Neural cell (in vitro differentiated cells): ENCODE results near the gene SLC22A31. TPM values are rescaled to one million over a fixed set of nuclear protein-coding genes. Genes with fewer than 3 reads are reported as not detected.
"Not testable (repeated sequence)": the region's sequence is repeated elsewhere in the genome, so short reads cannot be mapped to it uniquely, and the experiment has no call there.

Experiments used
- H2AFZ ChIP-seq: fragments of 200-600, 300-800 bp; sonication (generic), shearing (Covaris generic); 2 replicates; pipeline ENCODE4 v1.6.0; 2014; ENCODE audit warnings: low read depth, mild to moderate bottlenecking, antibody characterized with exemption, low read length, moderate library complexity
- H3F3A ChIP-seq: fragments of 200-600 bp; shearing (Covaris generic); 2 replicates; pipeline ENCODE4 v1.6.1; 2016; ENCODE audit warnings: mild to moderate bottlenecking, moderate library complexity, mixed read lengths, antibody characterized with exemption, low read length; ENCODE audit not compliant: insufficient read depth, poor library complexity, severe bottlenecking
- H3K27ac ChIP-seq: fragments of 200-600, 300-800 bp; sonication (generic), shearing (Covaris generic); 2 replicates; pipeline ENCODE4 v1.5.1; 2014; ENCODE audit warnings: mild to moderate bottlenecking, low read length, moderate library complexity
- H3K27me3 ChIP-seq: fragments of 300-800, 200-600 bp; sonication (generic), shearing (Covaris generic); 2 replicates; pipeline ENCODE4 v1.6.0; 2014; ENCODE audit warnings: mild to moderate bottlenecking, low read depth, low read length, moderate library complexity; ENCODE audit not compliant: insufficient read depth
- H3K36me3 ChIP-seq: fragments of 300-800, 200-600 bp; sonication (generic), shearing (Covaris generic); 2 replicates; pipeline ENCODE4 v1.5.1; 2014; ENCODE audit warnings: mild to moderate bottlenecking, antibody characterized with exemption, low read length, moderate library complexity; ENCODE audit not compliant: insufficient read depth
- H3K4me2 ChIP-seq: fragments of 300-800, 200-600 bp; sonication (generic), shearing (Covaris generic); 2 replicates; pipeline ENCODE4 v1.6.0; 2014; ENCODE audit warnings: mild to moderate bottlenecking, low read length
- H3K4me3 ChIP-seq: fragments of 300-800, 200-600 bp; sonication (generic), shearing (Covaris generic); 2 replicates; pipeline ENCODE4 v1.5.1; 2014; ENCODE audit warnings: mild to moderate bottlenecking, low read length, moderate library complexity
- H3K79me2 ChIP-seq: fragments of 200-600 bp; shearing (Covaris generic); replicated peaks from 2 replicates; pipeline ENCODE4 v1.6.0; 2014; ENCODE audit warnings: mild to moderate bottlenecking, low read length, moderate library complexity; ENCODE audit not compliant: insufficient read depth
- H3K9ac ChIP-seq: fragments of 300-800, 200-600 bp; sonication (generic), shearing (Covaris generic); 2 replicates; pipeline ENCODE4 v1.6.1; 2016; ENCODE audit warnings: mild to moderate bottlenecking, low read length, mixed read lengths
- H3K9me2 ChIP-seq: fragments of 200-600 bp; shearing (Covaris generic); 2 replicates; pipeline ENCODE4 v1.6.1; 2016; ENCODE audit warnings: mild to moderate bottlenecking, low read length, mixed read lengths; ENCODE audit not compliant: insufficient read depth
- H3K9me3 ChIP-seq: fragments of 200-600, 300-800 bp; sonication (generic), shearing (Covaris generic); 2 replicates; pipeline ENCODE4 v1.6.1; 2016; ENCODE audit warnings: mild to moderate bottlenecking, mixed run types, low read length, moderate library complexity, mixed read lengths
- H4K20me1 ChIP-seq: fragments of 200-600 bp; shearing (Covaris generic); 2 replicates; pipeline ENCODE4 v1.6.1; 2016; ENCODE audit warnings: mild to moderate bottlenecking, mixed run types; ENCODE audit not compliant: insufficient read depth
- CTCF ChIP-seq: fragments of 450-650 bp; IDR thresholded peaks from 2 replicates; pipeline ENCODE4 v1.5.1; 2014; ENCODE audit warnings: antibody characterized with exemption, mild to moderate bottlenecking, moderate library complexity; ENCODE audit not compliant: poor library complexity, severe bottlenecking
- EP300 ChIP-seq: fragments of 450-650 bp; conservative IDR thresholded peaks from 2 replicates; pipeline ENCODE4 v1.6.1; 2014; ENCODE audit warnings: antibody characterized with exemption, mild to moderate bottlenecking, moderate library complexity; ENCODE audit not compliant: poor library complexity, severe bottlenecking
- EZH2 ChIP-seq: fragments of 200-600, 300-800 bp; shearing (Covaris generic), sonication (generic); IDR thresholded peaks from 2 replicates; pipeline ENCODE4 v1.6.1; 2014; ENCODE audit warnings: antibody characterized with exemption, low read length, borderline replicate concordance, mild to moderate bottlenecking; ENCODE audit not compliant: insufficient read depth, poor library complexity, severe bottlenecking
- MXI1 ChIP-seq: fragments of 450-650 bp; conservative IDR thresholded peaks from 2 replicates; pipeline ENCODE4 v1.6.1; 2014; ENCODE audit warnings: antibody characterized with exemption, mild to moderate bottlenecking; ENCODE audit not compliant: poor library complexity, severe bottlenecking
- POLR2AphosphoS5 ChIP-seq: IDR thresholded peaks from 2 replicates; pipeline ENCODE4 v1.6.1; 2012
- RAD21 ChIP-seq: fragments of 450-650 bp; conservative IDR thresholded peaks from 2 replicates; pipeline ENCODE4 v1.6.1; 2014; ENCODE audit warnings: antibody characterized with exemption, mild to moderate bottlenecking, moderate library complexity
- REST ChIP-seq: IDR thresholded peaks from 2 replicates; pipeline ENCODE4 v1.6.1; 2012; ENCODE audit warnings: borderline replicate concordance
- SMC3 ChIP-seq: fragments of 450-650 bp; conservative IDR thresholded peaks from 2 replicates; pipeline ENCODE4 v1.6.1; 2014; ENCODE audit warnings: antibody characterized with exemption, mild to moderate bottlenecking, moderate library complexity; ENCODE audit not compliant: poor library complexity
- TAF1 ChIP-seq: IDR thresholded peaks from 2 replicates; pipeline ENCODE4 v1.6.1; 2012; ENCODE audit warnings: low read depth
- polyA plus RNA-seq: library from polyadenylated mRNA; depleted of rRNA; stranded (reverse); fragments of >200 nt; gene quantifications from 2 replicates; pipeline ENCODE4 v1.2.3, GENCODE V29; 2014

SLC22A31 gene
- polyA plus RNA-seq, 1 donor from 2014 or later: not detected

GRCh38 chr16:89247734-89248075, 47.4 kb upstream of the SLC22A31 start:
- H4K20me1 ChIP-seq, H3K4me2 ChIP-seq, H2AFZ ChIP-seq, H3F3A ChIP-seq, H3K79me2 ChIP-seq, H3K9me2 ChIP-seq, H3K9me3 ChIP-seq, H3K27ac ChIP-seq, H3K27me3 ChIP-seq, H3K36me3 ChIP-seq: not testable (repeated sequence)
- peak overlapping the region; percentile 5 for H3K9ac ChIP-seq
- peak; percentile 26 for TF ChIP-seq MXI1
- peak overlapping the region; percentile 63 for H3K4me3 ChIP-seq

GRCh38 chr16:89246903-89247733, 46.8 kb upstream of the SLC22A31 start:
- Histone ChIP-seq H2AFZ (no peak overlapping the region), H3K27ac (no peak overlapping the region), H3K9me2 (no peaks in the 10 kb centered on the region), H3K79me2 (no peaks in the 10 kb centered on the region), H4K20me1 (no peaks in the 10 kb centered on the region), H3K36me3 (no peaks in the 10 kb centered on the region), H3K27me3 (no peaks in the 10 kb centered on the region), H3K9ac (peak overlapping the region; percentile 29), H3K4me3 (peak overlapping the region; percentile 63), H3K4me2 (no peak overlapping the region), H3F3A (no peaks in the 10 kb centered on the region), H3K9me3 (no peaks in the 10 kb centered on the region)
- TF ChIP-seq RAD21 (no peak), EZH2 (no peak), REST (no peak), SMC3 (no peak), TAF1 (no peak), EP300 (no peak), MXI1 (no peak), POLR2AphosphoS5 (no peak), CTCF (no peak)
